ENCODE data around the gene CCDC107. TPM values are rescaled to one million over a fixed set of nuclear protein-coding genes. Genes with fewer than 3 reads are reported as not detected.

The CCDC107 gene
- total RNA-seq, 1 experiment from 2014 or later, result 16.4 TPM

DNA sequence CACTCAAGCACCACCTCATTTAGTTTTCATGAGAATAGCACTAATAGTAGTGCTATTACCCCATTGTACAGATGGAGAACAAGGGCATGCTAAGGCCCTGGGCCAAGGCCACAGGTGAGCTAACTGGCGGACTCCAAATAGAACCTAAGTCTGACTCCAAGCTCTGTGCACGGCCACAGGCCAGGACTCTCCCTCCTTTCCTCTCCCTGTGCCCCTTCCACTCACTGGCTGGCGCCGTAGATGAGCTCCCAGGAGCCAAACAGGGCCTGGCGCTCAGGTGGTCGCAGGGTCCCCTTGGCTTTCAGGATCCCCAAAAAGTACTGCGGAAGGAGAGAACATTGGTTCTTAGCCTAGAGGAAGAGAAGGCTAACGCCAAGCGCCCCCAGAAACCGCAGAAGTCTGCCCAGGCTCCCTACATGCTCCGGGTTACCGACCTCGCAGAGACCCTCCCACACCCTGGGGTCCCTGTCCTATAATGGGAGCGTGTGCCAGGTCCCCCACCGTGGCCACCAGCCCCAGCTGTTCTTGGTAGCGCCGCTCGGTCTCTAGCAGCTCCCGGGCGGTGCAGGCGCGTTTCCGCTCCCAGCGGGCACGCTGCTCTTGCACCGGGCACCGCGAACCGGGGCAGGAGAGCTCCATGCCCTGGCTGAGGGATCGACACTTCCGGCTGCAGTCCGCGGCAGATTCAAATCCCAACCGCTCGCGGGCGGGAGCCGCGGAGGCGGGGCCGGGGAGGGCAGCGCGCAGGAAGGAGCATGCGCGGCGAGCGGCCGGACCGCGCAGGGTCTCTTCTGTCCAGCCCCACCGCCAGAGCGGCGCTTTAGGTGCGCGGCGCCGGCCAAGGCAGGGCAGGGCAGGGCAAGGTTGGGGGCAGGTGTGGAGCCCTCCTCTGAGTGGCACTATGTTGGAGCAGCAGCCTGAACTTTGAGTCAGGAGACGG is 6.7 kb downstream of the CCDC107 start, which contains the start of gene ARHGEF39:
Gene ARHGEF39, minus strand, starts transcription at position 665 of the 940 bp plus-strand sequence. Its CDS starts 26 bp downstream, at position 639.
- TSS peak; percentile 32 for BruUV-seq (replicated peaks)
- H3K27ac ChIP-seq (ENCODE audit: low read depth, low read length, poor library complexity, severe bottlenecking), result peak within 1 kb of the TSS; percentile 89
- TF ChIP-seq, protein P1, sequence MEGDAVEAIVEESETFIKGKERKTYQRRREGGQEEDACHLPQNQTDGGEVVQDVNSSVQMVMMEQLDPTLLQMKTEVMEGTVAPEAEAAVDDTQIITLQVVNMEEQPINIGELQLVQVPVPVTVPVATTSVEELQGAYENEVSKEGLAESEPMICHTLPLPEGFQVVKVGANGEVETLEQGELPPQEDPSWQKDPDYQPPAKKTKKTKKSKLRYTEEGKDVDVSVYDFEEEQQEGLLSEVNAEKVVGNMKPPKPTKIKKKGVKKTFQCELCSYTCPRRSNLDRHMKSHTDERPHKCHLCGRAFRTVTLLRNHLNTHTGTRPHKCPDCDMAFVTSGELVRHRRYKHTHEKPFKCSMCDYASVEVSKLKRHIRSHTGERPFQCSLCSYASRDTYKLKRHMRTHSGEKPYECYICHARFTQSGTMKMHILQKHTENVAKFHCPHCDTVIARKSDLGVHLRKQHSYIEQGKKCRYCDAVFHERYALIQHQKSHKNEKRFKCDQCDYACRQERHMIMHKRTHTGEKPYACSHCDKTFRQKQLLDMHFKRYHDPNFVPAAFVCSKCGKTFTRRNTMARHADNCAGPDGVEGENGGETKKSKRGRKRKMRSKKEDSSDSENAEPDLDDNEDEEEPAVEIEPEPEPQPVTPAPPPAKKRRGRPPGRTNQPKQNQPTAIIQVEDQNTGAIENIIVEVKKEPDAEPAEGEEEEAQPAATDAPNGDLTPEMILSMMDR (conservative IDR thresholded peaks at IDR 0.05; ENCODE audit: low read depth, low read length), result peak; percentile 46
- TF ChIP-seq EZH2 (IDR thresholded peaks at IDR 0.05; ENCODE audit: borderline replicate concordance, low read depth, low read length, poor library complexity, severe bottlenecking), result no peak
- no peaks in the 10 kb centered on the region for H3K9me3 ChIP-seq (ENCODE audit: low read depth, low read length, poor library complexity, severe bottlenecking)
- intact Hi-C loops (cut with micrococcal nuclease; ENCODE audit: unreplicated experiment), result no loop called here
- H3K36me3 ChIP-seq (ENCODE audit: insufficient read depth, low read length, poor library complexity, severe bottlenecking), result peaks cover 32% of the 10 kb centered on the region
- peaks cover 14% of the 10 kb centered on the region for H3K4me1 ChIP-seq (ENCODE audit: insufficient read depth, low read length, poor library complexity, severe bottlenecking)
- CTCF ChIA-PET, result interaction anchor here (1.4 kb wide), 2 partner anchors 32 to 161 kb away, joined by 3 to 5 read pairs; no protein-coding TSS in a partner anchor
- DNase-seq (ENCODE audit: low spot score), result peak; percentile 84
- H3K27me3 ChIP-seq (replicated peaks; ENCODE audit: insufficient read depth, low read depth, low read length, poor library complexity), result no peaks in the 10 kb centered on the region
- POLR2A ChIA-PET (ENCODE audit: low non-redundant PET), result no interaction called here
- peak within 1 kb of the TSS; percentile 76 for H3K4me3 ChIP-seq (ENCODE audit: low read depth, low read length, poor library complexity, severe bottlenecking)

GRCh38 chr9:35665471-35665818 is 7.4 kb downstream of the CCDC107 start:
- BruUV-seq (replicated peaks), result no TSS peak
- peaks cover 10% of the 10 kb centered on the region for H3K4me1 ChIP-seq (ENCODE audit: insufficient read depth, low read length, poor library complexity, severe bottlenecking)
- peaks cover 27% of the 10 kb centered on the region for H3K36me3 ChIP-seq (ENCODE audit: insufficient read depth, low read length, poor library complexity, severe bottlenecking)
- POLR2A ChIA-PET (ENCODE audit: low non-redundant PET), result interaction anchor here (0.7 kb wide), 1 partner anchor 23 kb away, joined by 3 read pairs; no protein-coding TSS in a partner anchor
- TF ChIP-seq, protein P1 (conservative IDR thresholded peaks at IDR 0.05; ENCODE audit: low read depth, low read length), result 0 out of 2 replicates have a peak, but pooled peaks have one; percentile 4
- TF ChIP-seq EZH2 (IDR thresholded peaks at IDR 0.05; ENCODE audit: borderline replicate concordance, low read depth, low read length, poor library complexity, severe bottlenecking), result no peak
- no peaks in the 10 kb centered on the region for H3K27me3 ChIP-seq (replicated peaks; ENCODE audit: insufficient read depth, low read depth, low read length, poor library complexity)
- H3K9me3 ChIP-seq (ENCODE audit: low read depth, low read length, poor library complexity, severe bottlenecking), result no peaks in the 10 kb centered on the region
- intact Hi-C loops (cut with micrococcal nuclease; ENCODE audit: unreplicated experiment), result no loop called here
- peak overlapping the region; percentile 76 for H3K4me3 ChIP-seq (ENCODE audit: low read depth, low read length, poor library complexity, severe bottlenecking)
- no peak for DNase-seq (ENCODE audit: low spot score)
- peak overlapping the region; percentile 89 for H3K27ac ChIP-seq (ENCODE audit: low read depth, low read length, poor library complexity, severe bottlenecking)
- CTCF ChIA-PET, result no interaction called here

GRCh38 chr9:35666045-35666444 is 8.0 kb downstream of the CCDC107 start:
- no peak for TF ChIP-seq EZH2 (IDR thresholded peaks at IDR 0.05; ENCODE audit: borderline replicate concordance, low read depth, low read length, poor library complexity, severe bottlenecking)
- TF ChIP-seq, protein P1 (conservative IDR thresholded peaks at IDR 0.05; ENCODE audit: low read depth, low read length), result no peak
- ChIA-PET CTCF (no interaction called here), POLR2A (ENCODE audit: low non-redundant PET) (interaction anchor here (0.7 kb wide), 1 partner anchor 24 kb away, joined by 3 read pairs; no protein-coding TSS in a partner anchor)
- Histone ChIP-seq H3K27ac (ENCODE audit: low read depth, low read length, poor library complexity, severe bottlenecking) (no peak overlapping the region), H3K4me1 (ENCODE audit: insufficient read depth, low read length, poor library complexity, severe bottlenecking) (peaks cover 10% of the 10 kb centered on the region), H3K4me3 (ENCODE audit: low read depth, low read length, poor library complexity, severe bottlenecking) (no peak overlapping the region), H3K27me3 (replicated peaks; ENCODE audit: insufficient read depth, low read depth, low read length, poor library complexity) (no peaks in the 10 kb centered on the region), H3K36me3 (ENCODE audit: insufficient read depth, low read length, poor library complexity, severe bottlenecking) (peaks cover 21% of the 10 kb centered on the region), H3K9me3 (ENCODE audit: low read depth, low read length, poor library complexity, severe bottlenecking) (no peaks in the 10 kb centered on the region)
- DNase-seq (ENCODE audit: low spot score), result peak; percentile 28
- intact Hi-C loops (cut with micrococcal nuclease; ENCODE audit: unreplicated experiment), result no loop called here
- no TSS peak for BruUV-seq (replicated peaks)
